ENCODE data around the gene RAB17. TPM values are rescaled to one million over a fixed set of nuclear protein-coding genes. Genes with fewer than 3 reads are reported as not detected.
"Not testable (repeated sequence)": the region's sequence is repeated elsewhere in the genome, so short reads cannot be mapped to it uniquely, and the experiment has no call there.

Gene RAB17
- total RNA-seq, 2 experiments from 2014 or later: 0.14 to 0.69 TPM

DNA sequence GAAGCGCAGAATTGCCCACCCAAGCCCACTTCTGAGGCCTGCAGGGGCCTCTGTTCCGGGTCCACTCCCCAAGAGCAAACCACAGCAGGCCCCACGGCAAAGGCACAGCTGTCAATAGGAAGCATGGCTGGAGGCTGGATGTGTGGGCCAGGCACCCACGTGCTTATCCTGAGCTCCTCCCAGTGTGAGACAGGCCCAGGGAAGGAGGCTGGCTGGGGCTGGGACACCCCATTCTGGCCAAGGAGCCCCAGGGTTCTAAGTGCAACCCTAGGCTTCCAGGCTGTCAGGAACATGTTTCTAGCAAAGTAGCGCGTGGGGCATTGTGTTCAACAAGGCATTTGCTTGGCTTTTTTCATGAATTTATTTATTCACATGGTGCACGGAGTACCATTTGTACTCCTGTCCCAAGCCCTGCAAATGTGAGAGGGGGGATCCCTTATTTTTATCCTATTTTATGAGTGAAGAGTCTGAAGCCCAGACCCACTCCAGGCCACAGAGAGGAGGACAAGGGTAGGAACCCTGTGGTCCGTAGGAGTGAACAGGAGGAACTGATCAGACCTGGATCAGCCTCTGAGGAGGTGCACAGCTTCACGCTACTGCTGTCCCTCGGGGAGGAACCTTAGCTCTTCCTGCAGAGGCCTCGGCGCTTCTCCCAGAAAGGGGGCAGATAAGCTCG is 6.1 kb upstream of the RAB17 start:
- intact Hi-C loops (cut with micrococcal nuclease): no loop called here

GRCh38 chr2:237595829-237596519 is 5.4 kb upstream of the RAB17 start:
- H3K27ac Mint-ChIP-seq; intact Hi-C loops (cut with micrococcal nuclease); DNase-seq; H3K9me3 Mint-ChIP-seq; ATAC-seq; H3K36me3 Mint-ChIP-seq (ENCODE audit: low read depth); POLR2A ChIA-PET; H3K4me3 Mint-ChIP-seq; H3K4me1 Mint-ChIP-seq (ENCODE audit: low read depth); H3K27me3 Mint-ChIP-seq: not testable (repeated sequence)
- CTCF ChIA-PET: interaction anchor here (0.6 to 1.0 kb wide), 2 partner anchors 19 to 149 kb away, joined by 3 read pairs; no protein-coding TSS in a partner anchor

More for the DNA sequence above, 6.1 kb upstream of the RAB17 start:
- no peaks in the 10 kb centered on the region for H3K27me3 Mint-ChIP-seq
- DNase-seq (no peak), ATAC-seq (no peak)
- H3K4me3 Mint-ChIP-seq: no peak overlapping the region
- no peak for TF ChIP-seq CTCF (IDR thresholded peaks at IDR 0.05)
- H3K27ac Mint-ChIP-seq: no peak overlapping the region
- no peaks in the 10 kb centered on the region for H3K9me3 Mint-ChIP-seq
- H3K4me1 Mint-ChIP-seq (ENCODE audit: low read depth): peaks cover 2% of the 10 kb centered on the region
- ChIA-PET POLR2A (no interaction called here), CTCF (interaction anchor here (0.6 to 1.0 kb wide), 2 partner anchors 18 to 148 kb away, joined by 3 read pairs; no protein-coding TSS in a partner anchor)
- no peaks in the 10 kb centered on the region for H3K36me3 Mint-ChIP-seq (ENCODE audit: low read depth)

GRCh38 chr2:237594514-237594871 is 4.0 kb upstream of the RAB17 start:
- no peaks in the 10 kb centered on the region for H3K27me3 Mint-ChIP-seq
- ATAC-seq: no peak
- no peak overlapping the region for H3K27ac Mint-ChIP-seq
- no peak for TF ChIP-seq CTCF (IDR thresholded peaks at IDR 0.05)
- no peaks in the 10 kb centered on the region for H3K9me3 Mint-ChIP-seq
- no peak overlapping the region for H3K4me3 Mint-ChIP-seq
- CTCF ChIA-PET: interaction anchor here (1.2 kb wide), 2 partner anchors 13 to 22 kb away, joined by 3 read pairs; no protein-coding TSS in a partner anchor
- intact Hi-C loops (cut with micrococcal nuclease): no loop called here
- peaks cover 9% of the 10 kb centered on the region for H3K4me1 Mint-ChIP-seq (ENCODE audit: low read depth)
- no peak for DNase-seq
- no peaks in the 10 kb centered on the region for H3K36me3 Mint-ChIP-seq (ENCODE audit: low read depth)
- POLR2A ChIA-PET: no interaction called here

GRCh38 chr2:237593596-237594320 is 3.2 kb upstream of the RAB17 start:
- H3K36me3 Mint-ChIP-seq (ENCODE audit: low read depth): no peaks in the 10 kb centered on the region
- ATAC-seq (no peak), DNase-seq (no peak)
- POLR2A ChIA-PET: interaction anchor here (1.2 to 1.4 kb wide), 2 partner anchors 10 to 12 kb away, joined by 3 read pairs; no protein-coding TSS in a partner anchor
- CTCF ChIA-PET: interaction anchor here (1.2 to 1.6 kb wide), 4 partner anchors 12 to 151 kb away, joined by 3 to 6 read pairs (median 4); no protein-coding TSS in a partner anchor
- no peaks in the 10 kb centered on the region for H3K9me3 Mint-ChIP-seq
- no peak for TF ChIP-seq CTCF (IDR thresholded peaks at IDR 0.05)
- H3K4me3 Mint-ChIP-seq: no peak overlapping the region
- no peak overlapping the region for H3K27ac Mint-ChIP-seq
- intact Hi-C loops (cut with micrococcal nuclease): no loop called here
- H3K27me3 Mint-ChIP-seq: no peaks in the 10 kb centered on the region
- peaks cover 9% of the 10 kb centered on the region for H3K4me1 Mint-ChIP-seq (ENCODE audit: low read depth)

DNA sequence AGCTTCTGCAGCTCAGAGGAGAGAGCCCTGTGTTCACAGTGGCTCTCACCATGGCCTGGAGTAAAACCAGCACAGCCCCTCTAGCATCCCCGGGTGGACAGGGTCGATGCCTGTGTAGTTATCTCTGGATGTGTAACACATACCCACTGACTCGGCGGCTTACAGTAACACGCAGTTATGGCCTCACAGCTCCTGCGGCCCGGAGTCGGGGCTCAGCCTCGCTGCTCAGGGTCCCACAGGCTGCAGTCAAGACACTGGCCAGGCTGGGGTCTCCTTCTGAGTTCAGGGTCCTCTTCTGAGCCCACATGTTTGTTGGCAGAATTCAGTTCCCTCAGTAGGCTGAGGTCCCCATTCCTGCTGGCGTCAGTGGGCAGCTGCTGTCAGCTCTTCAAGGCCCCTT is 2.5 kb upstream of the RAB17 start:
- no peak overlapping the region for H3K27ac Mint-ChIP-seq
- intact Hi-C loops (cut with micrococcal nuclease): no loop called here
- POLR2A ChIA-PET: interaction anchor here (1.2 to 1.4 kb wide), 2 partner anchors 11 kb away, joined by 3 read pairs; no protein-coding TSS in a partner anchor
- no peak for TF ChIP-seq CTCF (IDR thresholded peaks at IDR 0.05)
- no peak for DNase-seq
- no peaks in the 10 kb centered on the region for H3K27me3 Mint-ChIP-seq
- no peak overlapping the region for H3K4me3 Mint-ChIP-seq
- no peaks in the 10 kb centered on the region for H3K36me3 Mint-ChIP-seq (ENCODE audit: low read depth)
- CTCF ChIA-PET: interaction anchor here (1.6 kb wide), 2 partner anchors 12 to 152 kb away, joined by 4 to 6 read pairs; no protein-coding TSS in a partner anchor
- ATAC-seq: no peak
- no peaks in the 10 kb centered on the region for H3K9me3 Mint-ChIP-seq
- peaks cover 9% of the 10 kb centered on the region for H3K4me1 Mint-ChIP-seq (ENCODE audit: low read depth)
